ENCODE measurements around the gene BRD4. TPM values are rescaled to one million over a fixed set of nuclear protein-coding genes. Genes with fewer than 3 reads are reported as not detected.

Gene BRD4
- polyA plus RNA-seq, 3 donors from 2014 or later = 4.3 to 16.7 (median 7.0) TPM

DNA sequence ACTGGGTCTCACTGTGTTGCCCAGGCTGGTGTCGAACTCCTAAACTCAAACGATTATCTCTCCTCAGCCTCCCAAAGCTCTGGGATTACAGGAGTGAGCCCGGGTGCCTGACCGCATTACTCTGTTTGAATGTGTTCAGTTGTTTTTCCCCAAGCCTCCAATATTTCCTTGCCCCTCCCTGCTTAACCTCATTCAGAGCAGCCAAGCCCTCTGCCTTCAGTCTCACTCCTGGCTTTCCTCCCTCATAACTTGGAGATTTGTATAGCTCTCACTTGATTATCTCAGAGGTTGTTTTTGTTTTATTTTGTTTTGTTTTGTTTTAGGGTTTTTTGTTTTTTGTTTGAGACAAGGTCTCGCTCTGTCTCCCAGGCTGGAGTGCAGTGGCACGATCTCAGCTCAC is 111.5 kb downstream of the BRD4 start:
- no peaks in the 10 kb centered on the region for H3K9me3 Mint-ChIP-seq
- no peak overlapping the region for H3K4me3 Mint-ChIP-seq
- H3K36me3 Mint-ChIP-seq = no peaks in the 10 kb centered on the region
- no peak for DNase-seq
- H3K27me3 Mint-ChIP-seq (ENCODE audit: low read depth in 3 of 3) = peaks cover 10 to 18% (median 12%) of the 10 kb centered on the region in 3 donors
- H3K4me1 Mint-ChIP-seq = peaks cover 16 to 19% of the 10 kb centered on the region in 2 donors
- H3K27ac Mint-ChIP-seq = no peak overlapping the region

DNA sequence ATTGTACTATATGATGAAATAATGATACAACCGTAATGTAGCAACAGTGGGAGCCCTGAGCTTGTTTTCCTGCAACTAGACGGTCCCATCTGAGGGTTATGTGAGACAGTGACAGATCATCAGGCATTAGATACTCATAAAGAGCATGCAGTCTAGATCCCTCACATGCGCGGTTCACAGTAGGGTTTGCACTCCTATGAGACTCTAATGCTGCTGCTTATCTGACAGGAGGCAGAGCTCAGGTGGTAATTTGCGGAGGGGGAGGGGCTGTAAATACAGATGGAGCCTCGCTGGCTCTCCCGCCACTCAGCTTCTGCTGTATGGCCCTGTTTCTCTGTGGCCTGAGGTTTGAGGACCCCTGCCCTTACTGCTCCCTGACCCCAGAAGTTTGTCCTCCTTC is 113.8 kb downstream of the BRD4 start:
- Mint-ChIP-seq H3K27ac (no peak overlapping the region), H3K4me1 (peaks cover 12% of the 10 kb centered on the region in 2 donors), H3K4me3 (no peak overlapping the region), H3K36me3 (no peaks in the 10 kb centered on the region), H3K27me3 (ENCODE audit: low read depth in 3 of 3) (peaks cover 10 to 14% (median 11%) of the 10 kb centered on the region in 3 donors), H3K9me3 (no peaks in the 10 kb centered on the region)
- no peak for DNase-seq

DNA sequence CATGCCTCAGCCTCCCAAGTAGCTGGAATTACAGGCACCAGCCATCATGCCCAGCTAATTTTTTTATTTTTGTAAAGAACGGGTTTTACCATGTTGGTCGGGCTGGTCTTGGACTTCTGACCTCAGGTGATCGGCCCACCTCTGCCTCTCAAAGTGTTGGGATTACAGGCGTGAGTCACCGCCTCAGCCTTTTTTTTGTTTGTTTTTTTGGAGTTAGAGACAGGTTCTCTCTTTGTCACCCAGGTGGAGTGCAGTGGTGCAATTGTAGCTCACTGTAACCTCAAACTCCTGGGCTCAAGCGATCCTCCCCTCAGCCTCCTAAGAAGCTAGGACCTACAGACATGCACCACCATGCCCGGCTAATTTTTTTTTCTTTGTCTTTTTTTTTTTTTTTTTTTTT is 116.0 kb downstream of the BRD4 start:
- no peaks in the 10 kb centered on the region for H3K36me3 Mint-ChIP-seq
- no peaks in the 10 kb centered on the region for H3K9me3 Mint-ChIP-seq
- H3K4me3 Mint-ChIP-seq = no peak overlapping the region
- H3K27ac Mint-ChIP-seq = no peak overlapping the region
- H3K4me1 Mint-ChIP-seq = no peaks in the 10 kb centered on the region
- no peak for DNase-seq
- peaks cover 5 to 6% (median 5%) of the 10 kb centered on the region in 3 donors for H3K27me3 Mint-ChIP-seq (ENCODE audit: low read depth in 3 of 3)

DNA sequence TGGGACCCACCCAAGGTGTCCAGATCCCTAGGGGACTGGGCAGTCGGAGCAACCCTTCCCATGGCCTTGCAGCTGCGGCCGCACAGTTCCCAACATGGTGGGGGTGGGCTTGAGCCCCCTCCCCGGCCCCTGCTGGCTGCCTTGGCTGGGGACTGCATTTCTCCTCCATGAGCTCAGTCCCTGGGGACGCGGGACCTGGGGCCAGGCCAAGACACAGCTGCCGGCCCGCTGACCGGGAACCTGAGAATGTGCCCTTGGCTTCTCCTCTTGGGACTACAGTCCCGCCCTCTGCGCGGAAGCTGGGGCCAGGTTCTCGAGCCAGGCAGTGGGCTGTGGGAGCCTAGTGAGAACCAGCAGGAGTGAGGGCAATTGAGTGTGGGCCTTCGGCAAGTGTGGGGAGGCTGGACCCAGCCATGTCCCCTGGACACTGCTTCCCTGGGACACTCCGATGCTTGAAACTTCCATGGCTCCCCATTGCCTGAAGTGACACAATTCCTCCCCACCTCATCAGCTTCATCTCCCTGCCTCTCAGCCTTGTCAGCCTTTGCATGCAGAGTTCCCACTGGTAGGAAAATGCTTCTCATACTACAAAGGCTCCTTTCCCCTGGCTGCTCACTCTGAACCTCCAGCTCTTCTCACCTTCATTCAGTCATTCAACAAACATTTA is 118.5 kb downstream of the BRD4 start:
- H3K27ac Mint-ChIP-seq = no peak overlapping the region
- H3K4me1 Mint-ChIP-seq = no peaks in the 10 kb centered on the region
- DNase-seq = no peak
- no peaks in the 10 kb centered on the region for H3K36me3 Mint-ChIP-seq
- H3K27me3 Mint-ChIP-seq (ENCODE audit: low read depth in 3 of 3) = peaks cover 0 to 5% (median 2%) of the 10 kb centered on the region in 3 donors
- no peaks in the 10 kb centered on the region for H3K9me3 Mint-ChIP-seq
- H3K4me3 Mint-ChIP-seq = no peak overlapping the region

DNA sequence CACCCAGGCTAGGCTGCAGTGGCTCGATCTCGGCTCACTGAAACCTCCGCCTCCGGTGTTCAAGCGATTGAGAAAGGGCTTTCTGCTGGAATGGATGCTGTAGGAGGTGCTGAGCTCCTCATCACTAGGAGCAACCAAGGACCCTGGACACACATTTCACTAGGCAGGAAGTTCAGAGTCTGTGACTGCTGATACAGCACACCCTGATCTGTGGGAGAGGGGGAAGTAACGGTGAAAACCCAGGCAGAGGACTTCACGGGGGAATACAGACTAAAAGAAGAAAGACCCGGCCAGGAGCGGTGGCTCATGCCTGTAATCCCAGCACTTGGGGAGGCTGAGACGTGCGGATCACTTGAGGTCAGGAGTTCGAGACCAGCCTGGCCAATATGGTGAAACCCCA is 119.6 kb downstream of the BRD4 start:
- Mint-ChIP-seq H3K27me3 (ENCODE audit: low read depth in 3 of 3) (peaks cover 0 to 5% (median 2%) of the 10 kb centered on the region in 3 donors), H3K4me1 (no peaks in the 10 kb centered on the region), H3K4me3 (no peak overlapping the region), H3K9me3 (no peaks in the 10 kb centered on the region), H3K36me3 (no peaks in the 10 kb centered on the region), H3K27ac (no peak overlapping the region)
- DNase-seq = no peak

DNA sequence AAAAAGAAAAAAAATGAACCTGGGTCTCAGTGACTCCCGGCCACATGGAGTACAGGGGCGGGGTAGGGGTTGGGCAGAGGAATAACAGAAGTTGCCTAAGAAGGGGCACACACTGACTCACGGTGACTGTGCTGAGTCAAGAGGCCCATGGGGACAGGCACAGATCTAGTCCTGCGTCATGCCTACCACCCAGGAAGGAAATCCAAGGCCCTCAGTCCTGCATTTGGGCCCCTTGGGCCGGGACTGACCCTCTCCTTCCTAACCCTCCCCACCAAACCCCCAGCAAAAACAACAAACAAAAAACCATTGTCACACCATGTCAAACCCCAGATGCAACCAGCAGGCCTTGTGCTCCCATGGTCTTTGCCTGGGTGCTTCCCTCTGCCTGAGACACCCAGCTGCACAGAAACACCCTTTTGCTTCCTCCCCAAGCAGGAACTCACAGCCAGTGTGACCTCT is 122.0 kb downstream of the BRD4 start:
- Mint-ChIP-seq H3K9me3 (no peaks in the 10 kb centered on the region), H3K4me1 (no peaks in the 10 kb centered on the region), H3K27me3 (ENCODE audit: low read depth in 3 of 3) (peaks cover 0 to 10% (median 3%) of the 10 kb centered on the region in 3 donors), H3K4me3 (no peak overlapping the region), H3K36me3 (no peaks in the 10 kb centered on the region), H3K27ac (no peak overlapping the region)
- no peak for DNase-seq

DNA sequence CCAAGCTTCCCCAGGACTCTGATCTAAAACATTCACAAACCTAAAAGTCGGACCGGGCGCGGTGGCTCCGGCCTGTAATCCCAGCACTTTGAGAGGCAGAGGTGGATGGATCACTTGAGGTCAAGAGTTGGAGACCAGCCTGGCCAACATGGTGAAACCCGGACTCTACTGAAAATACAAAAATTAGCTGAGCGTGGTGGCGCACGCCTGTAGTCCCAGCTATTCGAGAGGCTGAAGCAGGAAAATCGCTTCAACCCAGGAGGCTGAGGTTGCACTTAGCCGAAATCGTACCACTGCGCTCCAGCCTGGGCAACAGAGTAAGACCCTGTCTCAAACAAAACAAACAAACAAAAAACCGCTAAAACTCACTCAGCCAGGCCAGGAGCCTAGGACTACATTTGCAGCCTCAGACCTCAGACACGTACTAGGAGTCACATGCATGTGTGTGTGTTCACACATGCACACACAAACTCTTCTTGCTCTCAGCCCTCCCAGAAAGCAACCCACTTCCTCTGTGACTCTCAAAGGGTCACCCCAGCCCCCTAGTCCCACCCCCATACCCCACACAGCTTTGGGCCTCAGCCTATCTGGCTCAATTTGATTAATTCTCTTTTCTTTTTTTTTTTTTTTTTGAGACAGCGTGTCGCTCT is 130.8 kb downstream of the BRD4 start:
- H3K27ac Mint-ChIP-seq = no peak overlapping the region
- peaks cover 12 to 13% of the 10 kb centered on the region in 2 donors for H3K4me1 Mint-ChIP-seq
- H3K27me3 Mint-ChIP-seq (ENCODE audit: low read depth in 3 of 3) = peaks cover 19 to 36% (median 20%) of the 10 kb centered on the region in 3 donors
- peaks cover 0 to 5% (median 3%) of the 10 kb centered on the region in 3 donors for H3K36me3 Mint-ChIP-seq
- DNase-seq = no peak
- H3K9me3 Mint-ChIP-seq = peaks cover 0 to 2% (median 0%) of the 10 kb centered on the region in 6 donors
- peak overlapping the region in 2 of 5 donors; percentile 40 to 60 for H3K4me3 Mint-ChIP-seq

DNA sequence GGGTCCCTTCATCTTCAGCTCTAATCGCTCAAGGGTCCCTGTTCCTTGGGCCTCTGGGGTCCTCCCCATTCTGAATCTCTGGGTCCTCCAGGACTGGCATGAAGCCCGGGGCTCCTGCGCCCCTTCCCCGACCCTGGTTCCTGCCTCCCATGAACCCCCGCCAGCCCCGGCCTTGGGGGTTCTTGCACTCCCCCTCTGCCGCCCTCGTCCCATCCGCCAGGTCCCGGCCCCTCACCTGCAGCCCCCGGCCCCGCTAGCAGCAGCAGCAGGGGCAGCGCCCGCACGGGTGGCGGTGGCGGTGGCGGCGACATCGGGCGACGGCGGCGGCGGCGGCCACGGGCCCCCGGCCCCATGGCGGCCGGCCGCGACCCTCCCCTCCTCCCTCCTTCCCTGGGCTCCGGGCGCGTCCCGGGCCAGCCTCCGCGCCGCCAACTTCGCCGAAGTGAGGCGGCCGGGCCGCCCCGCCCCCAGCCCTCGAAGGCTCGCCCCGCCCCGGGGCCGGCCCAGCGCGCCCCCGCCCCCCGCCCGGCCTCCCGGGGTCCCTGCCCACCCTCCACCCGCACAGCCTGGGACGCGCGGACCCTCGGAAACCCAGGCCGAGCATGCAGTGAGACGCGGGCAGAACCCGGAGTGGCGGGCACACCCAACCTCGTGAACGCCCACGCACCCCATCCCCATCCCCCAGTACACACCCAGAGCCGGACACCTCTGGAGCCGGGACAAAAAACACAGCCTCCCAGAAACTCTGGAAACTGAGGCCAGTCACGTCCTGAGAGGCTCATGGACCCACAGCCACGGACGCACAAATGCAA is 131.6 kb downstream of the BRD4 start, which contains the start of gene NOTCH3:
NOTCH3 (minus strand) TSS at position 443 of the 812 bp plus-strand sequence; CDS start at position 353, 90 bp downstream.
- DNase-seq = no peak
- H3K9me3 Mint-ChIP-seq = peaks cover 0 to 2% (median 0%) of the 10 kb centered on the region in 6 donors

DNA sequence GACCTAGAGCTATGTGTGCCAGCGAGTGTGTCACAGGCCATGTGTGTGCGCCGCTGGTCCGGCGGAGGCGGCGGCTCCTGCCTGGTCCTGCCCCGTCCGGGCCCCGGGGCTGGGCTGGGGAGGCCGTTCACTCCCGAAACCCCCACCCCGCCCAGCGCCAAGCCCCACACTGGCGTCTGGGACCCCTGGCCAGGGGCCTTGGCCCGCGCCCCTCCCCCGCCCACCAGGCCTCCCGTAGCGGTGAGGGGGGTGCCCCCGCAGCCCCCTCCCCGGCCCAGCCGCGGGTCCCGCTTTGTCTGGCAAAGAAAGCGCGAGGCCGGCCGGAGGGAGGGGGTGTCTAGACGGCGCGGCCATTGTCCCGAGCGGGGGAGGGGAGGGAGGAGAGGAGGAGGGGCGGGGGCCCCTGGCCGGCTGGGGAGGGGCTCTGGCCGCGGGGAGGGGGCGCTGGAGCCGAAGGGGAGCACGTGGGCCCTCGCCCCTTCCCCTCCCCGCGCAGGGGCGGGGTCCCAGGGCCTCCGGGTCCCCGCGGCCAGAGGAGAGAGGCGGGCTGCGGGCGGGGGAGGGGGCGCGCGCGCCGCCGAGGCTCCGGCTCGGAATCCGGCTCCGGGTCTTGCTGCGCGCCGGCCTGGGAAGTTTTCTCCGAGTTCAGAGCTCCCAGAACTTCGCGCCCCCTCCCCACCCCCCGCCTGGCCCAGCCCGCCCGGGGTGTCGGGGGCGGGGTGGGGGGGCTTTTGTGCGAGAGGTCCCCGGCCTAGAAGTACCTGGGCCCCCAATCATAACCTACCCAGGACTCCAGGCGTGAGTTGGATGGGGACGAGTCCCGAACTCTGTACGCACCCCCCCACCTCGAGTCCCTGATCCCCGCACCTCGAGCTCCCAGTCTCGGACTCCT is 132.4 kb downstream of the BRD4 start:
- H3K27ac Mint-ChIP-seq = no peak overlapping the region
- no peak for DNase-seq
- H3K4me3 Mint-ChIP-seq = peak overlapping the region in 3 of 5 donors; percentile 41 to 51 (median 49)
- peaks cover 20 to 37% (median 21%) of the 10 kb centered on the region in 3 donors for H3K27me3 Mint-ChIP-seq (ENCODE audit: low read depth in 3 of 3)
- peaks cover 0 to 2% (median 0%) of the 10 kb centered on the region in 6 donors for H3K9me3 Mint-ChIP-seq
- peaks cover 0 to 5% (median 3%) of the 10 kb centered on the region in 3 donors for H3K36me3 Mint-ChIP-seq
- peaks cover 14 to 15% of the 10 kb centered on the region in 2 donors for H3K4me1 Mint-ChIP-seq

More for the DNA sequence above, 131.6 kb downstream of the BRD4 start, which contains the start of gene NOTCH3:
- peaks cover 0 to 5% (median 3%) of the 10 kb centered on the region in 3 donors for H3K36me3 Mint-ChIP-seq
- H3K27me3 Mint-ChIP-seq (ENCODE audit: low read depth in 3 of 3) = peaks cover 19 to 36% (median 21%) of the 10 kb centered on the region in 3 donors
- peak within 1 kb of the TSS in 2 of 5 donors; percentile 40 to 60 for H3K4me3 Mint-ChIP-seq
- H3K4me1 Mint-ChIP-seq = peaks cover 12 to 15% of the 10 kb centered on the region in 2 donors
- H3K27ac Mint-ChIP-seq = no peak within 1 kb of the TSS

DNA sequence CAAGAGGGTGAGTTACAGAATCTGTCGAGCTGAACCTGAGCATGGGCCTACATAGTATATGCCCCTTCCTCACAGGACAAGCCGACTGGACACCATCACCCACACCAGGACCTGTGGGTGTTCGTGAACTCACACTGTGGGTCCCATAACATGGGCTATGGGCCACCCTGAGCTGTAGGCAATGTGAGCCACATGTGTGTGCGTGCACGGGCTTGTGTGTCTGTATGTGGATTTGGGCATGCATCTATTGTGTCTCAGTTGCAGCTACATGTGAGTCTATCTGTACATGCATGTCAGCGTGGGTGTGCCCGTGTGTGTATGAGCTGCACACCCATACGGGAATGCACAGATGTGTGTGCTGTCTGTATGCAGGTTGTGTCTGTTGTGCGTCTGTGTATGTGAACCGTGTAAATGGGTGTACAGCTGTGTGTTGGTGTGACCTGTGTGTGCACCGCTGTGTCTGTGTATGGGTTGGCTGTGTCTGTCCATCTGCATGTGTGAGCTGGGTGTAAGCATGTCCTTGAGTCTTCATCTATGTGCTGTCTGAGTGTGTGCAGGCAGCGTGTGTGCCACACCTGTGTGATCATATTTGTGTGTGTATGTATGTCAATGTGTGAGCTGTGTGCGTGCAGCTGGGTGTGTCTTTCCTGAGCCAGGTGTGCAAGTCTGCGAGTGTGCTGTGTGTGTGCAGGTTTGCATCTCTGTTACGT is 133.2 kb downstream of the BRD4 start:
- no peak for DNase-seq
- Mint-ChIP-seq H3K27me3 (ENCODE audit: low read depth in 3 of 3) (peaks cover 24 to 43% (median 27%) of the 10 kb centered on the region in 3 donors), H3K27ac (no peak overlapping the region), H3K4me1 (peaks cover 19 to 22% of the 10 kb centered on the region in 2 donors), H3K9me3 (peaks cover 0 to 2% (median 0%) of the 10 kb centered on the region in 6 donors), H3K4me3 (peak overlapping the region in 4 of 5 donors; percentile 16 to 51 (median 45)), H3K36me3 (peaks cover 0 to 5% (median 3%) of the 10 kb centered on the region in 3 donors)

DNA sequence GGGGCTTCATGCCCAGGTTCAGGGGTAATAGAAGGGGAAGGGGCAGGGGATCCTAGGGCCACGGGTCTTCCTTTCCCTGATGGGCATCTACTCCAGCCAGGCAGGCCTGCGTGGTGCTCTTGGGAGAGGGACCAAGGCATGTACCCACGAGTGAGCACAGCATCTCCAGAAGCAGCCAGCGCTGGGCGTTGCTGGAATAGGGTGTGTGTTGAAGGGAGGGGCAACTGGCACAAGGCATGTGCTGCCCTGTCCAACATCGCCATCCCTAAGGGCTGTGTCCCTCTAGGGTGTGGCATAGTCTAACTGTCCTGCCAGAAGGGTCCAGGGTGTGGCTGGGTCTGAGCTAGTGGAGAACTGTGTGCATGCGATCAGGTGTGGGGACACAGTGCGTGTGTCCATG is 134.4 kb downstream of the BRD4 start:
- H3K4me1 Mint-ChIP-seq = peaks cover 19 to 22% of the 10 kb centered on the region in 2 donors
- no peak overlapping the region for H3K27ac Mint-ChIP-seq
- H3K9me3 Mint-ChIP-seq = peaks cover 0 to 2% (median 0%) of the 10 kb centered on the region in 6 donors
- no peak for DNase-seq
- H3K4me3 Mint-ChIP-seq = peak overlapping the region in 3 of 5 donors; percentile 9 to 55 (median 24)
- peaks cover 24 to 50% (median 31%) of the 10 kb centered on the region in 3 donors for H3K27me3 Mint-ChIP-seq (ENCODE audit: low read depth in 3 of 3)
- peaks cover 0 to 5% (median 3%) of the 10 kb centered on the region in 3 donors for H3K36me3 Mint-ChIP-seq

DNA sequence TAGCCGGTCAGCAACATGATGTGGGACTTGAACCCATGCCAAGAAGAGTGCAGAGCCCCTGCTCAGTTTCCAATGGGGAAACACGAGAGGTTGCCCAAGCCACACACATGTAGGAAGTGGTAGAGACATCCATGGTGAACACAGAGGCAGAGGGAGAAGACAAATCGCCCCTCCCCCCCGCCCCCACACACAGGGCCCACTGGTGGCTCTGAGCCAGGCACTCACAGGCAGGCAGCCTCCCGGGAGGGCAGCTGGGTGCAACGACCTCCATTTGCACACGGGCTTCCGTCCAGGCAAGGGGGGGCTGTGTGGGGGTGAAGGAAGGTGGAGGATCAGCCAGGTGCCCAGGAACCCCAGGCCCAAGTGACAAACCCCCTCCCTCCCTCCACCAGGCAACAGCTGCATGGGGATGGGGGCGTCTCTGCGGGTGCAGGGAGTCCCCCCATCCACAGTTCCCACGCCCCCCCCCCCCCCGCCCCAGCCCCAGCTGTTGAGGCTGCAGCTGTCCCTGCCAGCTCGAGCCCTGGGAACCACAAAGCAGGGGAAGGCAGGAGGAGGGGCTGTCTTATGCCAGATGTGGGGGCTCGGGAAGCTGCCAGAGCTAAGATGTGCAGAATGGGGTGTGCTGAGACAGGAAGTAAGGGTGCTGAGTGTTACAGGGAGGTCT is 134.9 kb downstream of the BRD4 start:
- Mint-ChIP-seq H3K27me3 (ENCODE audit: low read depth in 3 of 3) (peaks cover 20 to 49% (median 28%) of the 10 kb centered on the region in 3 donors), H3K4me3 (no peak overlapping the region), H3K36me3 (peaks cover 0 to 5% (median 3%) of the 10 kb centered on the region in 3 donors), H3K9me3 (peaks cover 0 to 2% (median 0%) of the 10 kb centered on the region in 6 donors), H3K27ac (no peak overlapping the region), H3K4me1 (peaks cover 19 to 22% of the 10 kb centered on the region in 2 donors)
- DNase-seq = no peak
